ENCODE results near the gene CCDC195. TPM values are rescaled to one million over a fixed set of nuclear protein-coding genes. Genes with fewer than 3 reads are reported as not detected.

Gene CCDC195
- total and polyA plus RNA-seq, 7 experiments from 2014 or later: not detected

- ChIA-PET POLR2A (no interaction called here), CTCF (interaction anchor here (0.7 kb wide), 1 partner anchor 33 kb away, joined by 3 read pairs; no protein-coding TSS in a partner anchor)
- Mint-ChIP-seq H3K27me3 (peaks cover 0 to 8% (median 4%) of the 10 kb centered on the region in 5 donors), H3K4me3 (no peak overlapping the region), H3K36me3 (no peaks in the 10 kb centered on the region), H3K27ac (no peak overlapping the region), H3K9me3 (no peaks in the 10 kb centered on the region), H3K4me1 (no peaks in the 10 kb centered on the region)
- Histone ChIP-seq H3K27me3 (ENCODE audit: control insufficient read depth in 2 of 2, insufficient read depth in 2 of 2, low read length in 2 of 2) (no peaks in the 10 kb centered on the region), H3K4me3 (ENCODE audit: low read length) (no peak overlapping the region), H3K9me3 (ENCODE audit: control insufficient read depth in 2 of 3, low read length in 3 of 3) (no peaks in the 10 kb centered on the region), H3K27ac (ENCODE audit: low read depth, low read length) (no peak overlapping the region), H3K36me3 (ENCODE audit: control insufficient read depth in 2 of 3, insufficient read depth in 3 of 3, low read length in 3 of 3) (no peaks in the 10 kb centered on the region), H3K4me1 (ENCODE audit: control insufficient read depth in 2 of 2, insufficient read depth in 2 of 2, low read length in 2 of 2) (no peaks in the 10 kb centered on the region)
- ATAC-seq: no peak
- DNase-seq: no peak
- intact Hi-C loops (cut with micrococcal nuclease): no loop called here
Measured at GRCh38 chr2:224747765-224748164, 31.6 kb upstream of the CCDC195 start.

DNA sequence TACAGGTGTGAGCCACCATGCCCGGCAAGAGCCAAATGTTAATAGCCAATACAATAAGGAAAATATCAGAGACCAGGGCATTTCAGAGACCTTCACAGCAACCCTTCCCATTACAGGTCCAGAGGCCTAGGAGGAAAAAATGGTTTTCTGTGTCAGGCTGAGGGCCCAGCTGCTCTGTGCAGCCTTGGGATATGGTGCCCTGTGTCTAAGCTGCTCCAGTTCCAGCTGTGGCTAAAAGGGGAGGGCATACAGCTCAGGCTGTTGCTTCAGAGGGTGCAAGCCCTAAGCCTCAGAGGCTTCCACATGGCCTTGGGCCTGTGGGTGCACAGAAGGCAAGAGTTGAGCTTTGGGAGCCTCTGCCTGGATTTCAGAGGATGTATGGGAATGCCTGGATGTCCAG lies 20.1 kb upstream of the CCDC195 start:
- POLR2A ChIA-PET: no interaction called here
- Mint-ChIP-seq H3K27ac (no peak overlapping the region), H3K9me3 (peaks cover 9 to 39% (median 21%) of the 10 kb centered on the region in 11 donors), H3K27me3 (no peaks in the 10 kb centered on the region), H3K4me3 (no peak overlapping the region), H3K4me1 (no peaks in the 10 kb centered on the region), H3K36me3 (peaks cover 0 to 26% (median 16%) of the 10 kb centered on the region in 5 donors)
- CTCF ChIA-PET: no interaction called here
- no peak for ATAC-seq
- no peak for DNase-seq
- no peak overlapping the region for H3K27ac ChIP-seq (ENCODE audit: low read depth, low read length)
- no peaks in the 10 kb centered on the region for H3K36me3 ChIP-seq (ENCODE audit: control insufficient read depth in 2 of 3, insufficient read depth in 3 of 3, low read length in 3 of 3)
- H3K9me3 ChIP-seq (ENCODE audit: control insufficient read depth in 2 of 3, low read length in 3 of 3): peaks cover 0 to 9% (median 0%) of the 10 kb centered on the region in 3 experiments
- H3K27me3 ChIP-seq (ENCODE audit: control insufficient read depth in 2 of 2, insufficient read depth in 2 of 2, low read length in 2 of 2): no peaks in the 10 kb centered on the region
- intact Hi-C loops (cut with micrococcal nuclease): no loop called here
- H3K4me1 ChIP-seq (ENCODE audit: control insufficient read depth in 2 of 2, insufficient read depth in 2 of 2, low read length in 2 of 2): no peaks in the 10 kb centered on the region
- no peak overlapping the region for H3K4me3 ChIP-seq (ENCODE audit: low read length)

GRCh38 chr2:224734949-224735348 lies 18.8 kb upstream of the CCDC195 start:
- H3K4me1 Mint-ChIP-seq: no peaks in the 10 kb centered on the region
- peaks cover 9 to 41% (median 21%) of the 10 kb centered on the region in 11 donors for H3K9me3 Mint-ChIP-seq
- no peaks in the 10 kb centered on the region for H3K36me3 ChIP-seq (ENCODE audit: control insufficient read depth in 2 of 3, insufficient read depth in 3 of 3, low read length in 3 of 3)
- peaks cover 0 to 9% (median 0%) of the 10 kb centered on the region in 3 experiments for H3K9me3 ChIP-seq (ENCODE audit: control insufficient read depth in 2 of 3, low read length in 3 of 3)
- H3K27ac ChIP-seq (ENCODE audit: low read depth, low read length): no peak overlapping the region
- no peaks in the 10 kb centered on the region for H3K4me1 ChIP-seq (ENCODE audit: control insufficient read depth in 2 of 2, insufficient read depth in 2 of 2, low read length in 2 of 2)
- no peak overlapping the region for H3K4me3 Mint-ChIP-seq
- ATAC-seq: no peak
- H3K27ac Mint-ChIP-seq: no peak overlapping the region
- H3K4me3 ChIP-seq (ENCODE audit: low read length): no peak overlapping the region
- ChIA-PET CTCF (no interaction called here), POLR2A (no interaction called here)
- DNase-seq: no peak
- H3K27me3 Mint-ChIP-seq: no peaks in the 10 kb centered on the region
- H3K36me3 Mint-ChIP-seq: peaks cover 0 to 26% (median 16%) of the 10 kb centered on the region in 5 donors
- H3K27me3 ChIP-seq (ENCODE audit: control insufficient read depth in 2 of 2, insufficient read depth in 2 of 2, low read length in 2 of 2): no peaks in the 10 kb centered on the region
- intact Hi-C loops (cut with micrococcal nuclease): no loop called here

DNA sequence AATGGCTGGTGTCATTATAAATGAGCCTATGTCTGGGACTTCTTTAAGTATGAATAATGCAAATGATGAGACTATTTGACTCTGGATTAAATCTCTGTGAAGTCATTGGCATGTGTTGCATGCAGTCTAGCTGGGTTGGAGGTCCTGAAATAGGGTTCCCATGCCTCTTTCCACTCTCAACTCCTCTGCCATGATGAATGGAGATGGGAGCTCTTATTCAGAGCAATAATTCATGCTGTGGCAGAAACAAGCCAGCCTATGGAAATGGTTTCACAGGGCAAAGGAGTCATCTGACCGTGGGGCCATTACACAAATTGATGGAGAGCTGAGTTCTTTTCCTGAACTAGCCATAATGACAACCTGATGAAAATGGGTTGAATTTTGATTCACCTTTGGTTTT lies 15.5 kb upstream of the CCDC195 start:
- ChIA-PET CTCF (no interaction called here), POLR2A (interaction anchor here (0.7 kb wide), 1 partner anchor 194 kb away, joined by 4 read pairs; no protein-coding TSS in a partner anchor)
- H3K4me1 Mint-ChIP-seq: no peaks in the 10 kb centered on the region
- H3K36me3 Mint-ChIP-seq: peaks cover 0 to 20% (median 14%) of the 10 kb centered on the region in 5 donors
- Histone ChIP-seq H3K27me3 (ENCODE audit: control insufficient read depth in 2 of 2, insufficient read depth in 2 of 2, low read length in 2 of 2) (no peaks in the 10 kb centered on the region), H3K4me1 (ENCODE audit: control insufficient read depth in 2 of 2, insufficient read depth in 2 of 2, low read length in 2 of 2) (no peaks in the 10 kb centered on the region), H3K9me3 (ENCODE audit: control insufficient read depth in 2 of 3, low read length in 3 of 3) (peaks cover 0 to 6% (median 0%) of the 10 kb centered on the region in 3 experiments), H3K27ac (ENCODE audit: low read depth, low read length) (no peak overlapping the region), H3K4me3 (ENCODE audit: low read length) (no peak overlapping the region), H3K36me3 (ENCODE audit: control insufficient read depth in 2 of 3, insufficient read depth in 3 of 3, low read length in 3 of 3) (no peaks in the 10 kb centered on the region)
- intact Hi-C loops (cut with micrococcal nuclease): no loop called here
- no peak for DNase-seq
- H3K4me3 Mint-ChIP-seq: no peak overlapping the region
- peaks cover 9 to 50% (median 23%) of the 10 kb centered on the region in 11 donors for H3K9me3 Mint-ChIP-seq
- ATAC-seq: no peak
- peaks cover 2 to 7% (median 5%) of the 10 kb centered on the region in 5 donors for H3K27me3 Mint-ChIP-seq
- no peak overlapping the region for H3K27ac Mint-ChIP-seq

DNA sequence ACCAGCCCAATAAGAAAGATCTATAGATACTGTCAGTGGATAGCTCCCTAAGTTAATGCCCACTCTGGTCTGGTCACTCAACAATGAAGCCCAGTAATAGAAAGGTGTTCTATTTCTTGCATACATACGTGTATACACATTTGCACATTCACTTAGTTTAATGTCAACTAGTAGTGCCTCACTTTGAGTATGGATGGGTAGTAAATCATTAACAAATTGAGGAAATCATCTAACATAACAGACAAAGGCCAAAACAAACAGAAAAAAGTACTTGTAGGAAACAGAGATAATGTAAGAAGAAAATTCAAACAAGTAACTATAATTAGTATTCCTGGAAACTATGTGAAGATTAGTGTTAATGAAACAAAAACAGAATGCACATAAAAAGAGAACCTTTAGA lies 13.3 kb upstream of the CCDC195 start:
- H3K9me3 Mint-ChIP-seq: peaks cover 6 to 38% (median 13%) of the 10 kb centered on the region in 11 donors
- POLR2A ChIA-PET: no interaction called here
- H3K36me3 Mint-ChIP-seq: peaks cover 0 to 15% (median 5%) of the 10 kb centered on the region in 5 donors

GRCh38 chr2:224724331-224724730 lies 8.2 kb upstream of the CCDC195 start:
- Histone ChIP-seq H3K4me1 (ENCODE audit: control insufficient read depth in 2 of 2, insufficient read depth in 2 of 2, low read length in 2 of 2) (no peaks in the 10 kb centered on the region), H3K36me3 (ENCODE audit: control insufficient read depth in 2 of 3, insufficient read depth in 3 of 3, low read length in 3 of 3) (no peaks in the 10 kb centered on the region), H3K27me3 (ENCODE audit: control insufficient read depth in 2 of 2, insufficient read depth in 2 of 2, low read length in 2 of 2) (no peaks in the 10 kb centered on the region), H3K9me3 (ENCODE audit: control insufficient read depth in 2 of 3, low read length in 3 of 3) (no peaks in the 10 kb centered on the region), H3K27ac (ENCODE audit: low read depth, low read length) (no peak overlapping the region), H3K4me3 (ENCODE audit: low read length) (no peak overlapping the region)
- ATAC-seq (no peak), DNase-seq (no peak)
- intact Hi-C loops (cut with micrococcal nuclease): no loop called here
- H3K4me3 Mint-ChIP-seq: no peak overlapping the region
- POLR2A ChIA-PET: no interaction called here
- CTCF ChIA-PET: no interaction called here
- H3K9me3 Mint-ChIP-seq: peaks cover 6 to 39% (median 13%) of the 10 kb centered on the region in 11 donors
- no peak overlapping the region for H3K27ac Mint-ChIP-seq
- H3K4me1 Mint-ChIP-seq: no peaks in the 10 kb centered on the region
- peaks cover 0 to 13% (median 5%) of the 10 kb centered on the region in 5 donors for H3K36me3 Mint-ChIP-seq
- H3K27me3 Mint-ChIP-seq: peaks cover 2 to 13% (median 5%) of the 10 kb centered on the region in 5 donors

More for the DNA sequence above, 13.3 kb upstream of the CCDC195 start:
- Histone ChIP-seq H3K36me3 (ENCODE audit: control insufficient read depth in 2 of 3, insufficient read depth in 3 of 3, low read length in 3 of 3) (no peaks in the 10 kb centered on the region), H3K4me1 (ENCODE audit: control insufficient read depth in 2 of 2, insufficient read depth in 2 of 2, low read length in 2 of 2) (no peaks in the 10 kb centered on the region), H3K27me3 (ENCODE audit: control insufficient read depth in 2 of 2, insufficient read depth in 2 of 2, low read length in 2 of 2) (no peaks in the 10 kb centered on the region), H3K27ac (ENCODE audit: low read depth, low read length) (no peak overlapping the region), H3K9me3 (ENCODE audit: control insufficient read depth in 2 of 3, low read length in 3 of 3) (no peaks in the 10 kb centered on the region), H3K4me3 (ENCODE audit: low read length) (no peak overlapping the region)
- Mint-ChIP-seq H3K4me1 (no peaks in the 10 kb centered on the region), H3K4me3 (no peak overlapping the region), H3K27me3 (peaks cover 2 to 9% (median 7%) of the 10 kb centered on the region in 5 donors), H3K27ac (no peak overlapping the region)
- no peak for ATAC-seq
- intact Hi-C loops (cut with micrococcal nuclease): no loop called here
- CTCF ChIA-PET: no interaction called here
- no peak for DNase-seq

DNA sequence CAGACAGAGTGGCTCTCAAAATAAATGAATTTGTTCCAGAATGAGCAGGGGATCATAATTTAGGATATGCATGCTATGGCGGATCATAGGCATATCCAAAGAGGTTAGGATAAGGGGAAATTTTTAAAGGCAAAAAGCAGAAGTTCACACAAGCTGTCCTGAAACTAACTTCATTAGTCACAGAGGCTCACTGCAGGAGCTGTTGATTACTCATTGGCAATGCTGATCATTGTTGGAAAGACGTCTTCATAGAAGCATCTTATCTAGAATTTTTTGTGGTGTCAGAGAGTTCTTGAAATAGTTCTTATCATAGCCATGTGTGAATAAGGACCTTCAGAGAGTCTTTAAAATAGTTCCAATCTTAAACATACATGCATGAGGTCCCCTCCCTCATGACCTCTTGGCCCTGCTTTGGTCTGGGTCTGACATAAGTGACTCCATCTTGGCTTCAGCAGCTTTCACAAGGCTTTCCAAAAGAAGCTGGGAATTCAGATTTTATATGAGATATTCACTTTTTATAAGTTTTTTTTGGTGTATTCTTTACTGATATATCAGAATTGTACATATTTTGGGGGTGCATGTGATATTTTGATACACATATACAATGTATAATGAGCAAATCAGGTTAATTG lies 7.5 kb upstream of the CCDC195 start:
- Mint-ChIP-seq H3K27me3 (peaks cover 0 to 13% (median 3%) of the 10 kb centered on the region in 5 donors), H3K4me3 (no peak overlapping the region), H3K4me1 (no peaks in the 10 kb centered on the region), H3K36me3 (peaks cover 0 to 10% (median 5%) of the 10 kb centered on the region in 5 donors), H3K27ac (no peak overlapping the region), H3K9me3 (peaks cover 6 to 33% (median 13%) of the 10 kb centered on the region in 11 donors)
- POLR2A ChIA-PET: no interaction called here
- intact Hi-C loops (cut with micrococcal nuclease): no loop called here
- no peaks in the 10 kb centered on the region for H3K9me3 ChIP-seq (ENCODE audit: control insufficient read depth in 2 of 3, low read length in 3 of 3)
- CTCF ChIA-PET: no interaction called here
- H3K4me1 ChIP-seq (ENCODE audit: control insufficient read depth in 2 of 2, insufficient read depth in 2 of 2, low read length in 2 of 2): no peaks in the 10 kb centered on the region
- no peaks in the 10 kb centered on the region for H3K27me3 ChIP-seq (ENCODE audit: control insufficient read depth in 2 of 2, insufficient read depth in 2 of 2, low read length in 2 of 2)
- no peak overlapping the region for H3K4me3 ChIP-seq (ENCODE audit: low read length)
- no peak for DNase-seq
- no peaks in the 10 kb centered on the region for H3K36me3 ChIP-seq (ENCODE audit: control insufficient read depth in 2 of 3, insufficient read depth in 3 of 3, low read length in 3 of 3)
- no peak for ATAC-seq
- H3K27ac ChIP-seq (ENCODE audit: low read depth, low read length): no peak overlapping the region

Data from naive thymus-derived CD4-positive, alpha-beta T cell (primary cell).